Measurements from ENCODE around the gene ALS2CL.

The ALS2CL gene

DNA sequence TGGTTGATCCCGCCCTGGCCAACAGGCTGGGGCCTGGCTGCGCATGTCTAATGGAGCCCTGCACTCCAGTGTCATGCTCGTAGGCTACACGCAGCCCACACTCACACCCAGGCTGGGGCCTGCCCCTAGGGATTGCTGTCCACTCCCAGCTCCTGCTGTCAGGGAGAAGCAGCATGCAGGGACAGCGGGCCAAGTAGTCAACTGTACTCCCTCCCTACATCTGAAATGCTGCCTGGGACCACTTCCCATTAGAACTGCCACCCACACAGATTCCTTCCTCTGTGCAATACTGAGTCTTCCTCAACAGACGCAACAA is 16.1 kb downstream of the ALS2CL start:
- no peak for DNase-seq (ENCODE audit: low read depth, low spot score)

GRCh38 chr3:46676601-46677410 is 16.7 kb downstream of the ALS2CL start:
- no peak for DNase-seq (ENCODE audit: low read depth, low spot score)

GRCh38 chr3:46675843-46676567 is 17.5 kb downstream of the ALS2CL start:
- DNase-seq (ENCODE audit: low read depth, low spot score) = no peak

GRCh38 chr3:46675426-46675825 is 18.1 kb downstream of the ALS2CL start:
- no peak for DNase-seq (ENCODE audit: low read depth, low spot score)

DNA sequence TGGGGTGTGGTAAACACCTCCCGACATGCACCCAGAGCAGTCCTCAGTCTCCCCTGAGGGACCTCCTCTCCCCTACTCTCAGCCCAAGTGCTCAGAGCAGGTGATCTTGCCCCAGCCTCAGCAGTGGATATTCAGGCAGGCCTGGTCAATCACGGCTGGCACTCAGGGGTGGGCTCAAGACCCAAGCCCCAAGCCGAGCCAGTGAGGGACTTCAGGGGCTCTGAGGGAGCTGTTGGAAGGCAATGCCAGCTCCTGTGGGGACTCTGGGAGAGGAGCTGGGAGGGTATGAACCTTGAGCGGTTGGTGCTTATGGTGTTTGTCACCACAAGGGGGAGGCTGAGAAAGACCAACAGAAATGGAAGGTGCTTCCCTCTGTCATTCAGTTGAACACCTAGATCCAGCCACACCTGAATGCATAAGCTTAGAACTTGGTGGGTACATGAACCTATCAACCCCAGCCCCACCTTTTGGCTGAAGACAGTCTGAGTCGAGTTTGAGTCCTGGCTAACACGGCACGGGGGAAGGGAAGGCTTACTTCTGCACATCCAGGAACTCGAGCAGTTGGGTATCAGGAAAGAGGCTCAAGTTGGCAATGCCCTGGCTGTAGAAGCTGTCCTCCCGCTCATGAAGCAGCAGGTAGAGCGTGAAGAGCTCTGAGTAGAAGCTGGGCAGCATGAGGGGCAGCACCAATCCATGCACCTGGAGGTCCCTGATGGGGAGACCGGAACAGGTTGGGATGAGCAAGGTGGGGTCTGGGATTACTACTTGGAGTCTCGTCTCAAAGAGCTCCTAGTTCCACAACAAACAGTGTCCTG is 19.2 kb downstream of the ALS2CL start:
- no peak for DNase-seq (ENCODE audit: low read depth, low spot score)

DNA sequence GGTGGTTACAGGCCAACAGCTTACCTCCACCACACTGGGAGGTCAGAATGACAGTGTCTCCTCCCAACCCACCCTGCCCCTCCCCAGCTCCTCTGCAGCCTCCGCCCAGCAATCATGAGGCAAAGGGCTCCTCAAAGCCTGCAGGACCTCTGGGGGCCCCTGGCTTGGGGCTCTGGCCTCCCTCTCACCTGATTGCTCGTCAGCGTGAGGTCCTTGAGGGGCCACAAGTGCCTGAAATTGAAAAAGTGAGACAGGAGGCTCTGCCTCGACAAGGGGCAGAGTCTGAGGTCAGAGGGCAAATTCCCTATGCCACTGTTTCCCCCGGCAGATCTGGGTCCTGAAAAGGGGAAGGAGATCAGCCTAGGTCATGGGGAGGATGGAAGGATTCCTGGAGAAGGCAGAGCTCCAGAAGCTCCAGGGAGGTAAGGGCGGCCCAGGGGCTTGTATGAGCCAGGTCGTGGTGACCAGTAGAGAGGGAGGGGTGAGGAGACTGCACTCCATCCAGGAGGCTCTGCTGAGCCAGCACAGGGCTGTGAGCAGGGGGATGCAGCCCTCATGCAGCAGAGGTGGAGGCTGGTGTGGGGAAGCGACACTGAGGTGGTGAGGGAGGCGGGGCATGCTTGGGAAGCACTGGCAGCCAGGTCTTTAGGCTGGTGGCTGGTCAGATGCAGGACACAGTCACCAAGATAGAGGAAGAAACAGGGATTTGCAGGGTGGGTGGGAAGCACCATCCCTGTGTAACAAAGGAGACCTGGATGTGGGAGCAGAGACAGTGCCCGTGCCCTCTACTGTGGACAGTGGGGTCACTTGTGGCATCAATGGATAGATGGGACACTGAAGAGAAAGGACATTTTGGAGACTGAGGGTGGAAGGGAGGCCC is 20.1 kb downstream of the ALS2CL start:
- no peak for DNase-seq (ENCODE audit: low read depth, low spot score)

GRCh38 chr3:46672349-46672695 is 21.2 kb downstream of the ALS2CL start:
- no peak for DNase-seq (ENCODE audit: low read depth, low spot score)

- no peak for DNase-seq (ENCODE audit: low read depth, low spot score)
Observed at GRCh38 chr3:46671541-46672348, 21.7 kb downstream of the ALS2CL start.

DNA sequence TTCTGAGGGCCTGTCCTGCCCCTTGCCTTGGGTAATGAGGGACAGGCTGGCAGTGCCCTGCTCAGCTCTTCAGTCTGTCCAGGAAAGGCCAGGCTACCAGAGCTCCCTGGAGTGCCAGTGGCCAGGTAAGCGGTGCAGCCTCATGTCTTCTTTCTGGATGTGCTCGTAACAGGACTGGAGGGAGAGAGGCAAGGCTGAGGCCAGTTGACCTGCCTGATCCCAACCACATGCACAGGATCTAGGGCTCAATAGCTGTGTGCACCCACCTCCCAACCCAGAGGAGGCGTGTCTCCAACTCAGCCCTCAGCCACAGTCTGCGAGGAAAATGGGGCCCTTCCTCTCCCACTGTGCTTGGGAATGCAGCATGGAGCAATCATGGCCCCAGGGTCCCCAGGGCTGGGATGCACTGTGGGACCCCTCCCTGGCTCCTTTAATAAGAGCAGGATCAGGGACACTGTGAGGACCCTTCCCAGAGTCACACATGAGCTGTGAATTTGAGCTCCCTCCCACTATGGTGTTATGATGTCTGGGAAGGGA is 22.5 kb downstream of the ALS2CL start:
- no peak for DNase-seq (ENCODE audit: low read depth, low spot score)

GRCh38 chr3:46670000-46670890 is 23.2 kb downstream of the ALS2CL start:
- DNase-seq (ENCODE audit: low read depth, low spot score) = no peak

DNA sequence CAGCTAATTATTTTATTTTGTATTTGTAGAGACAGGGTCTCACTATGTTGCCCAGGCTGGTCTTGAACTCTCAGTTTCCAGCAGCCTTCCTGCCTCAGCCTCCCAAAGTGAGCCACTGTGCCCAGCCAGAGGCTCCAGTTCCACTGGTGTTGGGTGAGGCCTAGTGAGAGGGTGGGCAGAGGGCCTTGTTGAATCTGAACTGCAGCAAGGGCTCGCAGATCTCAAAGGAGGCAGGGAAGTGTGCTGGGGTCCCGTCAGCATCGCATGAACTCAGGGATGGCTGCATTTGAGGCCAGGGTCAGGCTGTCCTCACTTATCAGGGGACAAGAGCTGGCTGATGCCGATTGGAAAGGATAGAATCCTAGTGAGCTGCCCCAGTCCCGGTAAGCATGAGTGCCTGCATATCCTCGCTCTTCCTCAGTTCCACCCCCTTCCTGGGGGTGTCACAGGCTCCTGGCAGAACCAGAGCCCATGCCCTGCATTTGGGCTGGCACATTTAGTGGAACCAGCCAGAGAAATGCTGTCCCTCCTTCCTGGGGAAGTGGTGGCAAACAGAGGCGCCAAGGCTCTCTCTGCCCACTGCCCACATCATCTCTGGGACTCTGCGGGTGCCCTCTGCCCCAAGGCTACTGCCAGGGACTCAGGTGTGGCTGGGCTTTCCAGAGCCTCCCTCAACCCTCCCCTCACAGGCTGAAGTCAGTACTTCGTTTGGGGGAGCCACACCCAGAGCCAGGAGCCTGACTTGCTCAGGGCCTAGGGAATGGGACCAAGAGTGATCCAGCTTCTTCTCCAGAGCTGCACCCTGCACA is 24.1 kb downstream of the ALS2CL start:
- DNase-seq (ENCODE audit: low read depth, low spot score) = no peak

DNA sequence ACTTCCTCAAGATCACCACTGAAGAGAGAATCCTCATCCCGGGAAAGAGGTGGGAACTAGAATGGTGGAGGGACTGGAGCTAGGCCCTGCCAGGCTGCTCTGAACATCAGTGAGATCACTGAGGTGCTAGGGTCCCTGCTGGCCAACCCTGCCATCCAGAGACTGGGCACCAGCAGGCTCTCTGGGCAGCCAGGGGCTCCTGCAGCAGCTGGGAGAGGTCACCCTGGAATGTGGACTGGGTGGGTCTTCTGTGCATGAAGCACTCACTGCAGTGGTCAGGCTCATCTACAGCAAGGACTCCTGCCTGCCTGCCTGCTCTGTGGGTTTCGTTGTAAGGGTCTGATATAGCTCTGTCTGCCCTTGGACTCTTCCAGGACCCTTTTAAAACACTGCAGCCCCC is 24.9 kb downstream of the ALS2CL start:
- DNase-seq (ENCODE audit: low read depth, low spot score) = no peak

DNA sequence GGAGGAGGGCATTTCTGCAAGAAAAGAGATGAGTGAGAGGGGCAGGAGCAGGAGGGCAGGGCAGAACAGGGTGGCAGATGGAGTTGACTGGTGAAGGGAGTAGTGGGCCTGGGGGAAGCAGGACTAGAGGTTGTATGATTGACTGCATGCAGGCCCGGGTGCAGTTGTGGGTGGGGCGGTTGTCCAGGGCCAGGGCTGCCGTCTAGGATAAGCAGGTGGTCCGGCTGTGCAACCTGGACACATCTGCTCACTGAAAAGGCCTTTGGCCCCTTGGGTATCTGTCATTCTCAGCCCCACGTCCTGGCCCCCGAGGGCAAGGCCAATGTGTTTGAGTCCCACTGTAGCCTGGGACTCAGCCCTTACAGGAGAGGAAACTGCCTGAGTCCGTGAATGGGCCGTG is 25.4 kb downstream of the ALS2CL start:
- DNase-seq (ENCODE audit: low read depth, low spot score) = no peak

DNA sequence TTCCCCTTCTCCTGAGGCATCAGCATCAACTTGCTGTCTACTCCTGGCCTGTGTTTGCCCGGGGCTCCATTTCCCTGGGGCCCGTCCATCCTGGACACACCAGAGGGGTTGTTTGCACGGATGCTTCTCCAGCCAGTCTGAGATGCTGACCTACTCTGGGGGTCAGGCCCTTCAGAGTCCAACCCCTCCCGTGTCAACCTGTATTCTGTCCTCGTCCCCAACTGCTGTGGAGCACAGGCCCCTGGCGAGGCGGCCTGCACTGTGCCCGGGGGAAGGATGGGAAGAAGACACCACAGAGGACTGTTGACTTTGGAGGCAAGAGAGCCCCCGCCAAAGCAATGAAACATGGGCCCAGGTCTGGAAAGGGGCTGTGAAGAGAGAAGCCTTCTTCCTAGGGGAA is 25.8 kb downstream of the ALS2CL start:
- DNase-seq (ENCODE audit: low read depth, low spot score) = no peak

DNA sequence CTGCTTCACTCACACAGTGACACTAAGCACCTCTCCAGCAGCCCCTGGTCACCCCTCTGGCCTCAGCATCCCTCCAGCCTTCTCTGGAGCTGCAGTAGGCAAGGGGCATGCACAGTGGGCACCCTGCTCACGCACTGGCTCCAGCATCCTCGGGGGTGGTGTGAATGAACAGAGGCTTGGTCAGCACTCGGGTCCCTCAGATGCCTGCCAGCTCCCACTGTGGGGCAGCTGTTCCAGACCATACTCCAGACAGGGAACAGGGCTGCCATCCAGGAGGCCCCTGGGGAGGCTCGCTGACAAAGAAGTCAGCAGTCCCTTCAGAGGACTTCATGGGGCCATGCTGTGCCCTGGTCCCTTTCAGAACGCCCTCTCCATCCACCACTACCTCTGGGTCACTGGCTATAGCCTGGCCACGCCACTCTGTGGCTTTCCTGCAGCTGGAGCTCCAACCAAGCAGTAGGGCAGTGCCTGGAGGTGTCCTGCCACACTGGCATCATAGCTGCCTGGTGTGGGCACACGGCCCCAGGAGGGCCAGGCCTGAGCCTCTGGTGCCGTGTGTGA is 26.3 kb downstream of the ALS2CL start:
- DNase-seq (ENCODE audit: low read depth, low spot score) = no peak

DNA sequence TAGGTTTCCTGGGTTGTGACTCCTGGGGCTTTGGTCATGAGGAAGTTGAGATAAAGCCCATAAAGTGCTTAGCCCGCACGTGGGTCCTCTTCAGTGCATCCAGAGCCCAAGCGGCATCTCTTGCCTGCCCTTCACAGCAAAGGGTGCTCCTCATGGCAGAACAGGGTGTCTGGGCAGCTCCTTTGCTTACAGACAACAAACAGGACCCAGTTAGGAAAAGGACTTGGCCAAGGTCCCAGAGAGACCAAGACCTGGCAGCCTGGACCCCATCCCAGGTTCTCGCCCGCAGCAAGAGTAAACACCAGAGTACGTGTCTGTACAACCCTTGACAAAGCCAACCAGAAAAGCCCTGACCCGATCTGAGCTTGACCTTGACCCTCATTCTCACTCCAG is 27.0 kb downstream of the ALS2CL start:
- DNase-seq (ENCODE audit: low read depth, low spot score) = no peak

DNA sequence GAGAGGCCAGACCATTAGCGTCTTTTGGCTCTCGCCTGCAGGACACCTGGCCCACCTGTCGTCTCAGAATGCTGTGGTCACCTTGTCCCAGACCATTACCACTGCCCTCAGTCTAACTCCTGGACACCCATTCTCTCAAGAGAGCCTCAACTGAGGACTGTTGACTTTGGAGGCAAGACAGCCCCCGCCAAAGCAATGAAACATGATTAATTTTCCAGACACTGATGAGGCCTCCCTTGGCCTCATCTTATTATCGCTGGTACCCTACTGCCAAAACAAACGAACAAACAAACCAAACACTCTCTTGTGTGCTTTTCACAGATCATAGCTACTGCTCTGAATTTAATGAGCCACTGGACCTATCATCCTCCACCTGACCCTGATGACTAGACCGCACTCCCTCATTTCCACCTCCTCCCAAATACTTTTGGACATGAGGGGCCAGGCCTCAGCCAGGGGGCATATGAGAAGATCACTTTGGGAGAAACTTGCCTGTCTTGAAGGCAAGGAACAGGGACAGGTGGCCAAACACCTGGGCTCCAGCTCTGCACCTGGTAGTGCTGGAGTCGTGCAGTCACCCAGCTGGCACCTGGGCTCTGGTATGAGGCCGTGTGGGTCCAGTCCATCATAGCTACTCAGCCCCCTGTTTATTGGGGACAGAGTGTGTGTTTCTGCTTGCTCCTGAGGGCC is 27.6 kb downstream of the ALS2CL start:
- DNase-seq (ENCODE audit: low read depth, low spot score) = no peak
